Activated T-cell treated with anti-CD3 and anti-CD28 coated beads for 48 hours (primary cell): ENCODE measurements around the gene NBEA.
A peak's percentile ranks its signal among the peaks of the same experiment; 100 is the strongest.

ENCODE experiments used
- DNase-seq: peaks from one replicate; pipeline ENCODE4 v3.0.0-alpha.2; 2020; ENCODE audit warnings: low read depth

NBEA gene

GRCh38 chr13:35712907-35713761 is 771.1 kb downstream of the NBEA start:
- no peak for DNase-seq

GRCh38 chr13:35714121-35714520 is 772.1 kb downstream of the NBEA start:
- no peak for DNase-seq

- no peak for DNase-seq
Measured at GRCh38 chr13:35714588-35715377, 772.7 kb downstream of the NBEA start.

GRCh38 chr13:35716186-35716585 is 774.1 kb downstream of the NBEA start:
- no peak for DNase-seq

GRCh38 chr13:35716729-35717128 is 774.7 kb downstream of the NBEA start:
- no peak for DNase-seq

GRCh38 chr13:35718084-35718483 is 776.0 kb downstream of the NBEA start:
- no peak for DNase-seq

- no peak for DNase-seq
Measured at GRCh38 chr13:35720290-35720689, 778.2 kb downstream of the NBEA start.

- DNase-seq, result peak; percentile 27
Measured at GRCh38 chr13:35720690-35721554, 778.9 kb downstream of the NBEA start.
